ENCODE data around the gene HOXB1.

The HOXB1 gene

DNA sequence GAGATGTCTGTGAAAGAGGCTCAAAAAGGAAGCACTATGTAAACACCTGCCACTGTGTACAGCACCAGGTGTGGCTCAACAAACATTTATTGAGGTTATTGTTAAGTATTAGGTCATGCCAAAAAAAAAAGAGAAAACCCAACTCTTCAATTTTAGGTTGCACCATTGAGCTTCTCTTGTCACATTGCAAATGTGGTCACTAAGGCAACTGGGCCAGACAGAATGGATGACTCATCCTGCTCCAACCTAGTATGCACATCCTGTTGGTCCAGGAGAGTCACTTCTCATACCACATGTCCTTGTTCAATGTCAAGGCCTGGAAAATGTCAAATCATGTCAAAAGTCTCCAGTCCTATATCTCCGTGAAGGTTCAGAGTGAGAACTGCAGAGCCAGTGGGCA lies 25.0 kb downstream of the HOXB1 start:
- Histone ChIP-seq H3K9me2 (ENCODE audit: low read depth, low read length) (no peaks in the 10 kb centered on the region), H3K36me3 (ENCODE audit: insufficient read depth, low read length) (no peaks in the 10 kb centered on the region), H3K4me2 (ENCODE audit: low read length) (no peak overlapping the region), H4K20me1 (ENCODE audit: insufficient read depth, low read length) (no peaks in the 10 kb centered on the region), H3F3A (ENCODE audit: insufficient read depth, low read length) (no peaks in the 10 kb centered on the region), H3K4me1 (ENCODE audit: insufficient read depth, low read length, severe bottlenecking) (no peaks in the 10 kb centered on the region), H3K9ac (ENCODE audit: low read length) (no peak overlapping the region), H2AFZ (ENCODE audit: low read length) (no peak overlapping the region), H3K27me3 (ENCODE audit: insufficient read depth, low read length) (no peaks in the 10 kb centered on the region; the same call in none of the 2 replicates), H3K27ac (ENCODE audit: low read depth, low read length, poor library complexity, severe bottlenecking) (no peak overlapping the region), H3K9me3 (ENCODE audit: low read length) (no peaks in the 10 kb centered on the region), H3K79me2 (ENCODE audit: insufficient read depth, low read length) (no peaks in the 10 kb centered on the region), H3K4me3 (ENCODE audit: low read depth, low read length, poor library complexity, severe bottlenecking) (no peak overlapping the region)
- no peak for TF ChIP-seq EZH2 (IDR thresholded peaks at IDR 0.05; ENCODE audit: borderline replicate concordance, low read length)
- TF ChIP-seq, protein P1, sequence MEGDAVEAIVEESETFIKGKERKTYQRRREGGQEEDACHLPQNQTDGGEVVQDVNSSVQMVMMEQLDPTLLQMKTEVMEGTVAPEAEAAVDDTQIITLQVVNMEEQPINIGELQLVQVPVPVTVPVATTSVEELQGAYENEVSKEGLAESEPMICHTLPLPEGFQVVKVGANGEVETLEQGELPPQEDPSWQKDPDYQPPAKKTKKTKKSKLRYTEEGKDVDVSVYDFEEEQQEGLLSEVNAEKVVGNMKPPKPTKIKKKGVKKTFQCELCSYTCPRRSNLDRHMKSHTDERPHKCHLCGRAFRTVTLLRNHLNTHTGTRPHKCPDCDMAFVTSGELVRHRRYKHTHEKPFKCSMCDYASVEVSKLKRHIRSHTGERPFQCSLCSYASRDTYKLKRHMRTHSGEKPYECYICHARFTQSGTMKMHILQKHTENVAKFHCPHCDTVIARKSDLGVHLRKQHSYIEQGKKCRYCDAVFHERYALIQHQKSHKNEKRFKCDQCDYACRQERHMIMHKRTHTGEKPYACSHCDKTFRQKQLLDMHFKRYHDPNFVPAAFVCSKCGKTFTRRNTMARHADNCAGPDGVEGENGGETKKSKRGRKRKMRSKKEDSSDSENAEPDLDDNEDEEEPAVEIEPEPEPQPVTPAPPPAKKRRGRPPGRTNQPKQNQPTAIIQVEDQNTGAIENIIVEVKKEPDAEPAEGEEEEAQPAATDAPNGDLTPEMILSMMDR (IDR thresholded peaks at IDR 0.05; ENCODE audit: low read length) = no peak

DNA sequence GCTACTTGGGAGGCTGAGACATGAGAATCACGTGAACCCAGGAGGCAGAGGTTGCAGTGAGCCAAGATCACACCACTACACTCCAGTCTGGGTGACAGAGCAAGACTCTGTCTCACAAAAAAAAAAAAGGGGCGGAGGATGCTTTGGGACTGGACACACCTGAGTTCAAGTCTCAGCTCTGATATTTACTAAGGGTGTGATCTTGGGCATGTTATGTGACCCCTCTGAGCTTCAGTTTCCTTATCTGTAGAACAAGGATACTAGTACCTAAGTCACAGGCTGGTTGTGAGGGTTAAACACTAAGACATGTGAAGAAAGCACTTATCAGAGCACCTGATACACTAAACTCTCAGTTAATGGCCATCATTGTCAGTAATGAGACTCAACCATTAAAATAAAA lies 25.9 kb downstream of the HOXB1 start:
- Histone ChIP-seq H3F3A (ENCODE audit: insufficient read depth, low read length) (no peaks in the 10 kb centered on the region), H4K20me1 (ENCODE audit: insufficient read depth, low read length) (no peaks in the 10 kb centered on the region), H3K4me3 (ENCODE audit: low read depth, low read length, poor library complexity, severe bottlenecking) (no peak overlapping the region), H3K9me2 (ENCODE audit: low read depth, low read length) (no peaks in the 10 kb centered on the region), H3K36me3 (ENCODE audit: insufficient read depth, low read length) (no peaks in the 10 kb centered on the region), H3K27ac (ENCODE audit: low read depth, low read length, poor library complexity, severe bottlenecking) (no peak overlapping the region), H3K4me2 (ENCODE audit: low read length) (no peak overlapping the region), H3K9ac (ENCODE audit: low read length) (no peak overlapping the region), H2AFZ (ENCODE audit: low read length) (no peak overlapping the region), H3K79me2 (ENCODE audit: insufficient read depth, low read length) (no peaks in the 10 kb centered on the region), H3K4me1 (ENCODE audit: insufficient read depth, low read length, severe bottlenecking) (no peaks in the 10 kb centered on the region), H3K9me3 (ENCODE audit: low read length) (no peaks in the 10 kb centered on the region), H3K27me3 (ENCODE audit: insufficient read depth, low read length) (no peaks in the 10 kb centered on the region; the same call in none of the 2 replicates)
- no peak for TF ChIP-seq EZH2 (IDR thresholded peaks at IDR 0.05; ENCODE audit: borderline replicate concordance, low read length)
- TF ChIP-seq, protein P1 (IDR thresholded peaks at IDR 0.05; ENCODE audit: low read length) = no peak

DNA sequence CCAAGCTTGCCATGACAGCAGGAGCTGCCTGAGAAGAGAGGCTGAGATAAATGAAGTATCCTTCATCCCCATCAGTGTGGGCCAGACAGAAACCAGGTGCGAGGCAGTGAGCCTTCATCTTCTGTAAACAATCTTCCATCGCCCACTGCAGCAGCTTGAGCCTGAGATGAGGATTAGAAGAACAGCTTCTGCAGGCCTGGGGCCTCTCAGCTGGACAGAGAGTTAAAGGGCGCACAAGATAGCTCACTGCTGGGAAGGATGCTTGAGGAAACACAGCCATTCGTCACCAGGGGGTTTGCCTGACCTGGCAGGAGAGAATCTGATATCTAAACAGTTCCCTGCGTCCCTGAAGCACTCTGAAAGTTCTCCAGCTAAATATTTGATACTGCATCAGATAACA lies 27.1 kb downstream of the HOXB1 start:
- H3K9me3 ChIP-seq (ENCODE audit: low read length) = no peaks in the 10 kb centered on the region
- H3K9me2 ChIP-seq (ENCODE audit: low read depth, low read length) = no peaks in the 10 kb centered on the region
- no peaks in the 10 kb centered on the region for H4K20me1 ChIP-seq (ENCODE audit: insufficient read depth, low read length)
- H3K36me3 ChIP-seq (ENCODE audit: insufficient read depth, low read length) = no peaks in the 10 kb centered on the region
- no peaks in the 10 kb centered on the region for H3K79me2 ChIP-seq (ENCODE audit: insufficient read depth, low read length)
- no peak overlapping the region for H3K9ac ChIP-seq (ENCODE audit: low read length)
- H3K27me3 ChIP-seq (ENCODE audit: insufficient read depth, low read length) = no peaks in the 10 kb centered on the region; the same call in none of the 2 replicates
- no peaks in the 10 kb centered on the region for H3K4me1 ChIP-seq (ENCODE audit: insufficient read depth, low read length, severe bottlenecking)
- no peak overlapping the region for H3K4me3 ChIP-seq (ENCODE audit: low read depth, low read length, poor library complexity, severe bottlenecking)
- no peak overlapping the region for H3K4me2 ChIP-seq (ENCODE audit: low read length)
- H3K27ac ChIP-seq (ENCODE audit: low read depth, low read length, poor library complexity, severe bottlenecking) = no peak overlapping the region
- TF ChIP-seq EZH2 (IDR thresholded peaks at IDR 0.05; ENCODE audit: borderline replicate concordance, low read length) = no peak
- TF ChIP-seq, protein P1 (IDR thresholded peaks at IDR 0.05; ENCODE audit: low read length) = no peak
- no peak overlapping the region for H2AFZ ChIP-seq (ENCODE audit: low read length)
- H3F3A ChIP-seq (ENCODE audit: insufficient read depth, low read length) = no peaks in the 10 kb centered on the region
